Smooth muscle cell (in vitro differentiated cells): Measurements from ENCODE around the gene HNRNPA0. TPM values are rescaled to one million over a fixed set of nuclear protein-coding genes. Genes with fewer than 3 reads are reported as not detected.

Experiments
- DNase-seq: peaks from one replicate; lab custom pipeline; 2025; ENCODE audit not compliant: unreplicated experiment; lab: John Stamatoyannopoulos, UW
- H2AFZ ChIP-seq: fragments of 200-600 bp; sonication (generic); 2 replicates; pipeline ENCODE4 v1.6.0; 2016; ENCODE audit warnings: antibody characterized with exemption, low read depth, mild to moderate bottlenecking
- H3F3A ChIP-seq: fragments of 200-600 bp; sonication (generic); 2 replicates; pipeline ENCODE4 v1.6.0; 2017; ENCODE audit warnings: antibody characterized with exemption, low read depth
- H3K27ac ChIP-seq: fragments of 200-600 bp; sonication (generic); 2 replicates; pipeline ENCODE4 v1.5.1; 2016; ENCODE audit warnings: low read depth, mild to moderate bottlenecking
- H3K27me3 ChIP-seq: fragments of 200-600 bp; sonication (generic); 2 replicates; pipeline ENCODE4 v1.6.1; 2016; ENCODE audit warnings: low read depth, mild to moderate bottlenecking
- H3K36me3 ChIP-seq: fragments of 200-600 bp; sonication (generic); 2 replicates; pipeline ENCODE4 v1.5.1; 2016; ENCODE audit warnings: low read depth
- H3K4me1 ChIP-seq: fragments of 200-600 bp; sonication (generic); 2 replicates; pipeline ENCODE4 v1.5.1; 2016; ENCODE audit warnings: low read depth
- H3K4me2 ChIP-seq: fragments of 200-600 bp; sonication (generic); 2 replicates; pipeline ENCODE4 v1.6.0; 2016; ENCODE audit warnings: mild to moderate bottlenecking
- H3K4me3 ChIP-seq: fragments of 200-600 bp; sonication (generic); 2 replicates; pipeline ENCODE4 v1.5.1; 2016; ENCODE audit warnings: mild to moderate bottlenecking
- H3K79me2 ChIP-seq: fragments of 200-600 bp; sonication (generic); 2 replicates; pipeline ENCODE4 v1.6.0; 2016; ENCODE audit warnings: low read depth, mild to moderate bottlenecking
- H3K9ac ChIP-seq: fragments of 200-600 bp; sonication (generic); 2 replicates; pipeline ENCODE4 v1.6.0; 2016; ENCODE audit warnings: low read depth
- H3K9me3 ChIP-seq: fragments of 200-600 bp; sonication (generic); replicated peaks from 2 replicates; pipeline ENCODE4 v1.5.1; 2016; ENCODE audit warnings: low read depth
- H4K20me1 ChIP-seq: fragments of 200-600 bp; sonication (generic); 2 replicates; pipeline ENCODE4 v1.6.0; 2016; ENCODE audit warnings: low read depth
- CTCF ChIP-seq: fragments of 200-600 bp; sonication (generic); IDR thresholded peaks from 2 replicates; pipeline ENCODE4 v1.5.1; 2017; ENCODE audit warnings: borderline replicate concordance, mild to moderate bottlenecking, antibody characterized with exemption; ENCODE audit not compliant: insufficient read depth, poor library complexity, severe bottlenecking
- WGBS: methylation state at CpG from one replicate; pipeline ENCODE4 v1.1.7; 2016; ENCODE audit warnings: low lambda C conversion rate; 5-methylcytosine and 5-hydroxymethylcytosine counted together
- polyA plus RNA-seq: library from polyadenylated mRNA; unstranded; fragments of >200 nt; fragmentation: Nextera tagmentation; extraction: Ambion mirVana; gene quantifications from 2 replicates; pipeline ENCODE4 v1.2.1, GENCODE V29; 2016
- total RNA-seq: library from RNA; depleted of rRNA; stranded (reverse); fragments of >200 nt; gene quantifications from 2 replicates; pipeline ENCODE4 v1.2.3, GENCODE V29; 2014

Gene HNRNPA0
- total RNA-seq (18.8 and 20.8 TPM in 2 replicates), polyA plus RNA-seq (11.5 and 14.4 TPM in 2 replicates)

GRCh38 chr5:137754188-137754960 lies at the start of gene HNRNPA0:
HNRNPA0 (minus strand) TSS chr5:137754363; CDS start chr5:137754066, 297 bp downstream.
- Histone ChIP-seq H3K79me2 (peaks cover 40% of the 10 kb centered on the region), H4K20me1 (peaks cover 44% of the 10 kb centered on the region), H3K4me1 (peaks cover 14% of the 10 kb centered on the region), H3K4me3 (peak within 1 kb of the TSS; percentile 75), H3K27me3 (no peaks in the 10 kb centered on the region), H3K27ac (peak within 1 kb of the TSS; percentile 99), H3K4me2 (peak within 1 kb of the TSS; percentile 99), H2AFZ (peak within 1 kb of the TSS; percentile 81), H3K36me3 (no peaks in the 10 kb centered on the region), H3K9me3 (no peaks in the 10 kb centered on the region), H3K9ac (peak within 1 kb of the TSS; percentile 98), H3F3A (peaks cover 8% of the 10 kb centered on the region)
- DNase-seq, result peak; percentile 99
- 2% methylated on average over 65 of the region's 79 CpGs for WGBS
- TF ChIP-seq CTCF, result no peak

- H4K20me1 ChIP-seq, result no peaks in the 10 kb centered on the region
- H2AFZ ChIP-seq, result no peak overlapping the region
- H3F3A ChIP-seq, result no peaks in the 10 kb centered on the region
- H3K36me3 ChIP-seq, result no peaks in the 10 kb centered on the region
- DNase-seq, result no peak
- peaks cover 8% of the 10 kb centered on the region for H3K27me3 ChIP-seq
- H3K9ac ChIP-seq, result no peak overlapping the region
- WGBS, result 78% methylated on average over 6 of the region's 6 CpGs
- H3K79me2 ChIP-seq, result no peaks in the 10 kb centered on the region
- no peak overlapping the region for H3K4me2 ChIP-seq
- no peaks in the 10 kb centered on the region for H3K9me3 ChIP-seq
- no peak overlapping the region for H3K27ac ChIP-seq
- no peak for TF ChIP-seq CTCF
- H3K4me3 ChIP-seq, result no peak overlapping the region
- H3K4me1 ChIP-seq, result no peaks in the 10 kb centered on the region
Measured at GRCh38 chr5:137802282-137803210, 48.4 kb upstream of the HNRNPA0 start.

- no peaks in the 10 kb centered on the region for H3K4me1 ChIP-seq
- H4K20me1 ChIP-seq, result no peaks in the 10 kb centered on the region
- H3K4me3 ChIP-seq, result no peak overlapping the region
- H3K9ac ChIP-seq, result no peak overlapping the region
- H3K27me3 ChIP-seq, result peaks cover 8% of the 10 kb centered on the region
- DNase-seq, result no peak
- no peak overlapping the region for H2AFZ ChIP-seq
- H3K27ac ChIP-seq, result no peak overlapping the region
- no peaks in the 10 kb centered on the region for H3K79me2 ChIP-seq
- H3K4me2 ChIP-seq, result no peak overlapping the region
- no peak for TF ChIP-seq CTCF
- no peaks in the 10 kb centered on the region for H3F3A ChIP-seq
- WGBS, result 52% methylated on average over 4 of the region's 4 CpGs
- no peaks in the 10 kb centered on the region for H3K9me3 ChIP-seq
- H3K36me3 ChIP-seq, result no peaks in the 10 kb centered on the region
Measured at GRCh38 chr5:137800700-137801411, 46.7 kb upstream of the HNRNPA0 start.
